GM12873 (cell line): ENCODE results near the gene PRR22.

Source experiments
- CTCF ChIP-seq: IDR thresholded peaks from 2 replicates; pipeline ENCODE4 v1.5.1; 2012; ENCODE audit warnings: low read depth, mild to moderate bottlenecking, moderate library complexity, low read length, control low read depth; ENCODE audit not compliant: insufficient read depth; ENCODE audit errors: missing control alignments

Gene PRR22

GRCh38 chr19:5827891-5828660 lies 43.5 kb upstream of the PRR22 start:
- TF ChIP-seq CTCF, result no peak

- no peak for TF ChIP-seq CTCF
These were observed 42.9 kb upstream of the PRR22 start for GRCh38 chr19:5827342-5827890.

GRCh38 chr19:5826531-5827341 lies 42.2 kb upstream of the PRR22 start:
- no peak for TF ChIP-seq CTCF

GRCh38 chr19:5825178-5825577 lies 40.6 kb upstream of the PRR22 start:
- TF ChIP-seq CTCF, result no peak

- TF ChIP-seq CTCF, result no peak
These were observed 40.2 kb upstream of the PRR22 start for GRCh38 chr19:5824751-5825150.

GRCh38 chr19:5823579-5824281 lies 39.2 kb upstream of the PRR22 start:
- TF ChIP-seq CTCF, result no peak
